SK-N-SH (cell line): ENCODE measurements around the gene SPRN. TPM values are rescaled to one million over a fixed set of nuclear protein-coding genes. Genes with fewer than 3 reads are reported as not detected.

ENCODE experiments used
- CTCF ChIA-PET: fragments of 300-600, 350-600 bp; formaldehyde crosslinking; extraction: SDS; loops from one replicate; lab custom pipeline; 2021; lab: Yijun Ruan, JAX
- POLR2A ChIA-PET: fragments of 350-600 bp; sonication (Branson Sonifier 250); formaldehyde crosslinking; extraction: SDS; loops from one replicate; lab custom pipeline; 2020; ENCODE audit warnings: antibody characterized with exemption, inconsistent platforms; lab: Yijun Ruan, JAX
- DNase-seq: peaks from one replicate; pipeline ENCODE4 v3.0.0; 2012
- H2AFZ ChIP-seq: fragments of 200-600 bp; sonication (generic); 2 replicates; pipeline ENCODE4 v1.8.1; 2016; ENCODE audit warnings: antibody characterized with exemption, mild to moderate bottlenecking, low read depth
- H3F3A ChIP-seq: fragments of 200-600 bp; sonication (generic); replicated peaks from 2 replicates; pipeline ENCODE3; 2016; ENCODE audit warnings: antibody characterized with exemption, mild to moderate bottlenecking; ENCODE audit not compliant: insufficient read depth
- H3K27ac ChIP-seq, 2 experiments: fragments of 200-500 bp in 1 of 2; fragments of 200-600 bp in 1 of 2; sonication (Bioruptor generic) in 1 of 2; sonication (generic), shearing (Covaris generic) in 1 of 2; 2 replicates each; pipeline versions ENCODE4 v1.5.1 to v1.6.1; 2014 to 2016; ENCODE audit warnings: low read depth in 2 of 2, inconsistent platforms in 1 of 2, low read length in 1 of 2, mild to moderate bottlenecking in 1 of 2, mixed read lengths in 1 of 2
- H3K27me3 ChIP-seq: fragments of 200-600 bp; sonication (generic), shearing (Covaris generic); 2 replicates; pipeline ENCODE4 v1.6.1; 2016; ENCODE audit warnings: mixed run types; ENCODE audit not compliant: insufficient read depth
- H3K36me3 ChIP-seq, 2 experiments: fragments of 200-500 bp in 1 of 2; fragments of 200-600 bp in 1 of 2; sonication (Bioruptor generic) in 1 of 2; sonication (generic) in 1 of 2; replicated peaks in 1 of 2; 2 replicates each; pipeline versions ENCODE3 to v1.5.1; 2014 to 2016; ENCODE audit warnings: low read length in 1 of 2, mild to moderate bottlenecking in 1 of 2; ENCODE audit not compliant: insufficient read depth in 2 of 2, control insufficient read depth in 1 of 2
- H3K4me1 ChIP-seq, 2 experiments: fragments of 200-500 bp in 1 of 2; fragments of 200-600 bp in 1 of 2; sonication (Bioruptor generic) in 1 of 2; sonication (generic), shearing (Covaris generic) in 1 of 2; 2 replicates each; pipeline versions ENCODE4 v1.5.1 to v1.6.1; 2014 to 2016; ENCODE audit warnings: low read depth in 1 of 2, low read length in 1 of 2, mixed run types in 1 of 2; ENCODE audit not compliant: insufficient read depth in 2 of 2, control insufficient read depth in 1 of 2
- H3K4me2 ChIP-seq: fragments of 200-600 bp; sonication (generic), shearing (Covaris generic); 2 replicates; pipeline ENCODE4 v1.6.1; 2017; ENCODE audit warnings: mixed run types
- H3K4me3 ChIP-seq, 2 experiments: fragments of 200-500 bp in 1 of 2; fragments of 200-600 bp in 1 of 2; sonication (Bioruptor generic) in 1 of 2; sonication (generic), shearing (Covaris generic) in 1 of 2; 2 replicates each; pipeline versions ENCODE4 v1.5.1 to v1.8.1; 2014 to 2016; ENCODE audit warnings: low read depth in 2 of 2, inconsistent platforms in 1 of 2, low read length in 1 of 2, mild to moderate bottlenecking in 1 of 2, mixed read lengths in 1 of 2, moderate library complexity in 1 of 2
- H3K79me2 ChIP-seq: fragments of 200-600 bp; sonication (generic); 2 replicates; pipeline ENCODE4 v1.8.1; 2017; ENCODE audit warnings: mild to moderate bottlenecking; ENCODE audit not compliant: insufficient read depth
- H3K9ac ChIP-seq: fragments of 200-600 bp; sonication (generic); 2 replicates; pipeline ENCODE4 v1.6.1; 2017; ENCODE audit warnings: mixed run types
- H3K9me2 ChIP-seq: fragments of 200-600 bp; sonication (generic); 2 replicates; pipeline ENCODE4 v1.6.1; 2017; ENCODE audit warnings: mixed run types
- H3K9me3 ChIP-seq: fragments of 200-600 bp; sonication (generic); 2 replicates; pipeline ENCODE4 v1.6.1; 2017; ENCODE audit warnings: mixed run types, mild to moderate bottlenecking, moderate library complexity
- H4K20me1 ChIP-seq: fragments of 200-600 bp; sonication (generic); 2 replicates; pipeline ENCODE4 v1.6.1; 2017; ENCODE audit warnings: mild to moderate bottlenecking, mixed run types; ENCODE audit not compliant: insufficient read depth
- CTCF ChIP-seq: fragments of 200-600 bp; sonication (generic); IDR thresholded peaks from 2 replicates; pipeline ENCODE4 v1.6.1; 2017; ENCODE audit warnings: antibody characterized with exemption, mild to moderate bottlenecking, moderate library complexity
- ELF1 ChIP-seq: IDR thresholded peaks from 2 replicates; pipeline ENCODE4 v1.4.0; 2012
- EP300 ChIP-seq, 2 experiments: IDR thresholded peaks; 2 replicates each; pipeline versions ENCODE4 v1.4.0 to v1.6.1; 2012; ENCODE audit warnings: borderline replicate concordance in 1 of 2, low read depth in 1 of 2, low read length in 1 of 2
- EZH2phosphoT487 ChIP-seq: fragments of 200-600 bp; sonication (generic); IDR thresholded peaks from 2 replicates; pipeline ENCODE4 v1.6.1; 2017; ENCODE audit warnings: low read depth, mixed run types, mild to moderate bottlenecking, antibody characterized with exemption, moderate library complexity, borderline replicate concordance
- FOSL2 ChIP-seq: IDR thresholded peaks from 2 replicates; pipeline ENCODE4 v1.4.0; 2012; ENCODE audit warnings: low read depth, mild to moderate bottlenecking, moderate library complexity, borderline replicate concordance
- FOXJ3 ChIP-seq: sonication (generic); formaldehyde crosslinking; IDR thresholded peaks from 2 replicates; pipeline ENCODE4 v1.5.1; 2020; ENCODE audit warnings: mild to moderate bottlenecking, missing genetic modification reagents
- FOXM1 ChIP-seq: IDR thresholded peaks from 2 replicates; pipeline ENCODE4 v1.4.0; 2012; ENCODE audit warnings: low read depth, mild to moderate bottlenecking
- GATA2 ChIP-seq: sonication (generic); formaldehyde crosslinking; IDR thresholded peaks from 2 replicates; pipeline ENCODE4 v1.5.0; 2020; ENCODE audit warnings: mild to moderate bottlenecking, missing genetic modification reagents
- MAX ChIP-seq: IDR thresholded peaks from 2 replicates; pipeline ENCODE4 v1.4.0; 2012; ENCODE audit warnings: low read depth
- MEF2A ChIP-seq: IDR thresholded peaks from 2 replicates; pipeline ENCODE4 v1.4.0; 2012; ENCODE audit warnings: low read depth, borderline replicate concordance
- NRF1 ChIP-seq: IDR thresholded peaks from 2 replicates; pipeline ENCODE4 v1.6.1; 2012; ENCODE audit warnings: low read depth, mild to moderate bottlenecking, low read length
- POLR2AphosphoS5 ChIP-seq: IDR thresholded peaks from 2 replicates; pipeline ENCODE4 v1.6.1; 2012; ENCODE audit warnings: low read depth, low read length
- RCOR1 ChIP-seq: fragments of 150-350 bp; IDR thresholded peaks from 2 replicates; pipeline ENCODE4 v1.6.1; 2017; ENCODE audit warnings: antibody characterized with exemption, low read length
- REST ChIP-seq: IDR thresholded peaks from 2 replicates; pipeline ENCODE4 v1.6.1; 2012; ENCODE audit warnings: mild to moderate bottlenecking, low read depth, low read length, moderate library complexity
- RFX5 ChIP-seq: IDR thresholded peaks from 2 replicates; pipeline ENCODE4 v1.6.1; 2012; ENCODE audit warnings: mild to moderate bottlenecking, improper control_type of control experiment, low read length
- RXRA ChIP-seq: IDR thresholded peaks from 2 replicates; pipeline ENCODE4 v1.4.0; 2012; ENCODE audit warnings: low read depth, mild to moderate bottlenecking, borderline replicate concordance
- USF1 ChIP-seq: IDR thresholded peaks from 2 replicates; pipeline ENCODE4 v1.4.0; 2012; ENCODE audit warnings: low read depth, borderline replicate concordance
- USF2 ChIP-seq: fragments of 150-350 bp; IDR thresholded peaks from 2 replicates; pipeline ENCODE4 v1.6.1; 2017; ENCODE audit warnings: antibody characterized with exemption, low read length, low read depth, borderline replicate concordance
- WGBS: methylation state at CpG from one replicate; pipeline ENCODE4 v1.1.6; 2017; ENCODE audit warnings: low lambda C conversion rate; 5-methylcytosine and 5-hydroxymethylcytosine counted together
- polyA plus RNA-seq, 3 experiments: library from polyadenylated mRNA; depleted of rRNA; stranded (reverse); fragments of >200 nt; gene quantifications; 2 replicates each; pipeline ENCODE4 v1.2.3, GENCODE V29; 2012

Gene SPRN
- polyA plus RNA-seq, 1 of the 3 experiments (the other 2 are of a cell fraction) = 1.2 TPM

GRCh38 chr10:133375357-133376115 lies 48.9 kb downstream of the SPRN start:
- CTCF ChIA-PET = no interaction called here
- no peak for DNase-seq
- peaks cover 0 to 26% of the 10 kb centered on the region in 2 experiments; a peak in 2 of 4 replicates for H3K4me1 ChIP-seq

More at GRCh38 chr10:133375357-133376115, 48.9 kb downstream of the SPRN start:
- no peak for TF ChIP-seq FOXM1
- TF ChIP-seq POLR2AphosphoS5 = no peak
- TF ChIP-seq FOXJ3 (CRISPR knock-in tag) = no peak
- TF ChIP-seq NRF1 = no peak
- no peak for TF ChIP-seq REST
- no peak for TF ChIP-seq USF2
- no peak for TF ChIP-seq RCOR1
- TF ChIP-seq USF1 = no peak
- TF ChIP-seq EZH2phosphoT487 = no peak
- TF ChIP-seq GATA2 (CRISPR knock-in tag) = no peak
- no peak for TF ChIP-seq CTCF
- TF ChIP-seq RFX5 = no peak
- no peak for TF ChIP-seq FOSL2
- no peak for TF ChIP-seq ELF1
- TF ChIP-seq MAX = no peak
- TF ChIP-seq EP300 (IDR thresholded peaks at IDR 0.05; ENCODE audit: borderline replicate concordance in 1 of 2, low read depth in 1 of 2, low read length in 1 of 2) = no peak
- no peak for TF ChIP-seq RXRA
- TF ChIP-seq MEF2A = no peak
- TF ChIP-seq, all 33 proteins: peak for 0
- Histone ChIP-seq H3K79me2 (peaks cover 9% of the 10 kb centered on the region; the same call in 1 of the 2 replicates), H3K27ac (no peak overlapping the region), H3F3A (no peaks in the 10 kb centered on the region), H3K4me2 (no peak overlapping the region), H3K9me2 (no peaks in the 10 kb centered on the region), H3K9ac (no peak overlapping the region), H4K20me1 (no peaks in the 10 kb centered on the region), H3K36me3 (peaks cover 0 to 4% of the 10 kb centered on the region in 2 experiments), H3K27me3 (no peaks in the 10 kb centered on the region), H3K4me3 (no peak overlapping the region), H3K9me3 (no peaks in the 10 kb centered on the region), H2AFZ (no peak overlapping the region)
- POLR2A ChIA-PET = no interaction called here
- 91% methylated on average over 12 of the region's 12 CpGs for WGBS
